ENCODE results near the gene SLC43A2. TPM values are rescaled to one million over a fixed set of nuclear protein-coding genes. Genes with fewer than 3 reads are reported as not detected.
A peak's percentile ranks its signal among the peaks of the same experiment; 100 is the strongest.

The SLC43A2 gene
- total and polyA plus RNA-seq, 10 of the 15 experiments (the other 5 are each of a cell fraction or from before 2014, with no cell fraction given), result 0.03 to 14.0 (median 5.3) TPM

DNA sequence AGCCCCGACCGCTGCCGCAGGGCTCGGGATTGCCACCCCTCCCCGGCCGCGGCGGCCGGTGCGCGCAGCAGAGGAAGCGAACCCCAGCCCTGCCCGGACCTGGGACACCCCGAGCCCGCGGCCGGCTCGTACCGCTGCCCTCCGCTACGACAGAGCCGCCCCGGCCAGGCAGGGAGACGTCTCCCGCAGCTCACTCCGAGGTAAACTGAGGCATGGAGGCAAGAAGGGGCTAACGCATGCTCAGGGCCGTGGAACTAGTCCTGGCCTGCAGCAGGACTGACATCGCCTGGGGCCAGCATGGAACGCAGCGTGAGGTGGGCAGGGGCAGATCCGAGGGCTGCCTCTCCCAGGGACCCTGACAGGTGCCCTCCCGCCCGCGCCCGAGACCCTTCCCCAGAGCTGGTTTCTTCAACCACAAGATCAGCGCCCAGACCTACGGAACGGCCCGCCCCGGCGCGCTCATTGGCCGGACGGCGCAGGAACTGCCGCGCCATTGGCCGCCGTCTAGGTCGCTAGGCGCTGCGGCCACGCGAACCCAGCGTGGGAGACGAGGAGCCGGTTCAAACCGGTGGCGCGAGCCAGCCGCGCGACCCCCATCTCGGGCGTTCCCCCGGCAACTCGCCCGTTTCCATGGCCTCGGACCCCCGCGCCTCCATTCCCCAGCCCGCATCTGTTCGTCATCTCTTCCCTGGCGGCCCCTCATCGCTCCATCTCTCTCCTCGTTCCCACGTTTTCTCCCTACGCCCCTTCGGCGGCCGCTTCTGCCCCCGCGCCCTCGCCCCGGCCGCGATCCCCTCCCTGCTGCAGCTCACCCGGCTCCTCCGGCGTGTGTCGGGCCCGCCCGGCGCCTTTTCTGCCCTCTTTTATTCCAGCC lies at the start of gene SLC43A2 (continued):
- TF ChIP-seq, protein P1, sequence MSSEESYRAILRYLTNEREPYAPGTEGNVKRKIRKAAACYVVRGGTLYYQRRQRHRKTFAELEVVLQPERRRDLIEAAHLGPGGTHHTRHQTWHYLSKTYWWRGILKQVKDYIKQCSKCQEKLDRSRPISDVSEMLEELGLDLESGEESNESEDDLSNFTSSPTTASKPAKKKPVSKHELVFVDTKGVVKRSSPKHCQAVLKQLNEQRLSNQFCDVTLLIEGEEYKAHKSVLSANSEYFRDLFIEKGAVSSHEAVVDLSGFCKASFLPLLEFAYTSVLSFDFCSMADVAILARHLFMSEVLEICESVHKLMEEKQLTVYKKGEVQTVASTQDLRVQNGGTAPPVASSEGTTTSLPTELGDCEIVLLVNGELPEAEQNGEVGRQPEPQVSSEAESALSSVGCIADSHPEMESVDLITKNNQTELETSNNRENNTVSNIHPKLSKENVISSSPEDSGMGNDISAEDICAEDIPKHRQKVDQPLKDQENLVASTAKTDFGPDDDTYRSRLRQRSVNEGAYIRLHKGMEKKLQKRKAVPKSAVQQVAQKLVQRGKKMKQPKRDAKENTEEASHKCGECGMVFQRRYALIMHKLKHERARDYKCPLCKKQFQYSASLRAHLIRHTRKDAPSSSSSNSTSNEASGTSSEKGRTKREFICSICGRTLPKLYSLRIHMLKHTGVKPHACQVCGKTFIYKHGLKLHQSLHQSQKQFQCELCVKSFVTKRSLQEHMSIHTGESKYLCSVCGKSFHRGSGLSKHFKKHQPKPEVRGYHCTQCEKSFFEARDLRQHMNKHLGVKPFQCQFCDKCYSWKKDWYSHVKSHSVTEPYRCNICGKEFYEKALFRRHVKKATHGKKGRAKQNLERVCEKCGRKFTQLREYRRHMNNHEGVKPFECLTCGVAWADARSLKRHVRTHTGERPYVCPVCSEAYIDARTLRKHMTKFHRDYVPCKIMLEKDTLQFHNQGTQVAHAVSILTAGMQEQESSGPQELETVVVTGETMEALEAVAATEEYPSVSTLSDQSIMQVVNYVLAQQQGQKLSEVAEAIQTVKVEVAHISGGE (CRISPR knock-in tag; IDR thresholded peaks at IDR 0.05), result no peak
- TF ChIP-seq, protein P2, sequence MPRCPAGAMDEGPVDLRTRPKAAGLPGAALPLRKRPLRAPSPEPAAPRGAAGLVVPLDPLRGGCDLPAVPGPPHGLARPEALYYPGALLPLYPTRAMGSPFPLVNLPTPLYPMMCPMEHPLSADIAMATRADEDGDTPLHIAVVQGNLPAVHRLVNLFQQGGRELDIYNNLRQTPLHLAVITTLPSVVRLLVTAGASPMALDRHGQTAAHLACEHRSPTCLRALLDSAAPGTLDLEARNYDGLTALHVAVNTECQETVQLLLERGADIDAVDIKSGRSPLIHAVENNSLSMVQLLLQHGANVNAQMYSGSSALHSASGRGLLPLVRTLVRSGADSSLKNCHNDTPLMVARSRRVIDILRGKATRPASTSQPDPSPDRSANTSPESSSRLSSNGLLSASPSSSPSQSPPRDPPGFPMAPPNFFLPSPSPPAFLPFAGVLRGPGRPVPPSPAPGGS (IDR thresholded peaks at IDR 0.05; ENCODE audit: borderline replicate concordance, insufficient read depth, low read depth, low read length, poor library complexity, severe bottlenecking), result no peak
- TF ChIP-seq YY1 (IDR thresholded peaks at IDR 0.05; ENCODE audit: low read depth, low read length), result peak; percentile 42; the same call in 1 of the 2 replicates
- TF ChIP-seq ASH2L (IDR thresholded peaks at IDR 0.05; ENCODE audit: borderline replicate concordance, low read depth), result no peak
- TF ChIP-seq POU2F2 (IDR thresholded peaks at IDR 0.05; ENCODE audit: borderline replicate concordance, low read depth, low read length), result 0 out of 3 replicates have a peak, but pooled peaks have one; percentile 7
- TF ChIP-seq CHD4 (IDR thresholded peaks at IDR 0.05), result no peak
- no peak for TF ChIP-seq KAT2A (conservative IDR thresholded peaks at IDR 0.05; ENCODE audit: control insufficient read depth, low read depth, low read length)
- no peak for TF ChIP-seq ZNF207 (IDR thresholded peaks at IDR 0.05; ENCODE audit: borderline replicate concordance)
- TF ChIP-seq IKZF2 (IDR thresholded peaks at IDR 0.05), result no peak
- TF ChIP-seq, protein P3, sequence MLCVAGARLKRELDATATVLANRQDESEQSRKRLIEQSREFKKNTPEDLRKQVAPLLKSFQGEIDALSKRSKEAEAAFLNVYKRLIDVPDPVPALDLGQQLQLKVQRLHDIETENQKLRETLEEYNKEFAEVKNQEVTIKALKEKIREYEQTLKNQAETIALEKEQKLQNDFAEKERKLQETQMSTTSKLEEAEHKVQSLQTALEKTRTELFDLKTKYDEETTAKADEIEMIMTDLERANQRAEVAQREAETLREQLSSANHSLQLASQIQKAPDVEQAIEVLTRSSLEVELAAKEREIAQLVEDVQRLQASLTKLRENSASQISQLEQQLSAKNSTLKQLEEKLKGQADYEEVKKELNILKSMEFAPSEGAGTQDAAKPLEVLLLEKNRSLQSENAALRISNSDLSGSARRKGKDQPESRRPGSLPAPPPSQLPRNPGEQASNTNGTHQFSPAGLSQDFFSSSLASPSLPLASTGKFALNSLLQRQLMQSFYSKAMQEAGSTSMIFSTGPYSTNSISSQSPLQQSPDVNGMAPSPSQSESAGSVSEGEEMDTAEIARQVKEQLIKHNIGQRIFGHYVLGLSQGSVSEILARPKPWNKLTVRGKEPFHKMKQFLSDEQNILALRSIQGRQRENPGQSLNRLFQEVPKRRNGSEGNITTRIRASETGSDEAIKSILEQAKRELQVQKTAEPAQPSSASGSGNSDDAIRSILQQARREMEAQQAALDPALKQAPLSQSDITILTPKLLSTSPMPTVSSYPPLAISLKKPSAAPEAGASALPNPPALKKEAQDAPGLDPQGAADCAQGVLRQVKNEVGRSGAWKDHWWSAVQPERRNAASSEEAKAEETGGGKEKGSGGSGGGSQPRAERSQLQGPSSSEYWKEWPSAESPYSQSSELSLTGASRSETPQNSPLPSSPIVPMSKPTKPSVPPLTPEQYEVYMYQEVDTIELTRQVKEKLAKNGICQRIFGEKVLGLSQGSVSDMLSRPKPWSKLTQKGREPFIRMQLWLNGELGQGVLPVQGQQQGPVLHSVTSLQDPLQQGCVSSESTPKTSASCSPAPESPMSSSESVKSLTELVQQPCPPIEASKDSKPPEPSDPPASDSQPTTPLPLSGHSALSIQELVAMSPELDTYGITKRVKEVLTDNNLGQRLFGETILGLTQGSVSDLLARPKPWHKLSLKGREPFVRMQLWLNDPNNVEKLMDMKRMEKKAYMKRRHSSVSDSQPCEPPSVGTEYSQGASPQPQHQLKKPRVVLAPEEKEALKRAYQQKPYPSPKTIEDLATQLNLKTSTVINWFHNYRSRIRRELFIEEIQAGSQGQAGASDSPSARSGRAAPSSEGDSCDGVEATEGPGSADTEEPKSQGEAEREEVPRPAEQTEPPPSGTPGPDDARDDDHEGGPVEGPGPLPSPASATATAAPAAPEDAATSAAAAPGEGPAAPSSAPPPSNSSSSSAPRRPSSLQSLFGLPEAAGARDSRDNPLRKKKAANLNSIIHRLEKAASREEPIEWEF (IDR thresholded peaks at IDR 0.05; ENCODE audit: insufficient replicate concordance, low read depth, low read length), result no peak
- TF ChIP-seq, protein P4, sequence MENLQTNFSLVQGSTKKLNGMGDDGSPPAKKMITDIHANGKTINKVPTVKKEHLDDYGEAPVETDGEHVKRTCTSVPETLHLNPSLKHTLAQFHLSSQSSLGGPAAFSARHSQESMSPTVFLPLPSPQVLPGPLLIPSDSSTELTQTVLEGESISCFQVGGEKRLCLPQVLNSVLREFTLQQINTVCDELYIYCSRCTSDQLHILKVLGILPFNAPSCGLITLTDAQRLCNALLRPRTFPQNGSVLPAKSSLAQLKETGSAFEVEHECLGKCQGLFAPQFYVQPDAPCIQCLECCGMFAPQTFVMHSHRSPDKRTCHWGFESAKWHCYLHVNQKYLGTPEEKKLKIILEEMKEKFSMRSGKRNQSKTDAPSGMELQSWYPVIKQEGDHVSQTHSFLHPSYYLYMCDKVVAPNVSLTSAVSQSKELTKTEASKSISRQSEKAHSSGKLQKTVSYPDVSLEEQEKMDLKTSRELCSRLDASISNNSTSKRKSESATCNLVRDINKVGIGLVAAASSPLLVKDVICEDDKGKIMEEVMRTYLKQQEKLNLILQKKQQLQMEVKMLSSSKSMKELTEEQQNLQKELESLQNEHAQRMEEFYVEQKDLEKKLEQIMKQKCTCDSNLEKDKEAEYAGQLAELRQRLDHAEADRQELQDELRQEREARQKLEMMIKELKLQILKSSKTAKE (IDR thresholded peaks at IDR 0.05; ENCODE audit: low read depth, poor library complexity, severe bottlenecking), result no peak
- no peak for TF ChIP-seq ZZZ3 (IDR thresholded peaks at IDR 0.05; ENCODE audit: control insufficient read depth, insufficient read length, low read depth)
- no peak for TF ChIP-seq TAF1 (IDR thresholded peaks at IDR 0.05; ENCODE audit: borderline replicate concordance, low read depth, low read length)
- TF ChIP-seq RAD21 (IDR thresholded peaks at IDR 0.05; ENCODE audit: insufficient read depth, low read depth, low read length), result no peak

All from GM12878 (cell line).